ENCODE results near the gene RAPGEF2. TPM values are rescaled to one million over a fixed set of nuclear protein-coding genes. Genes with fewer than 3 reads are reported as not detected.

Gene RAPGEF2
- polyA plus RNA-seq, 1 donor (not counting 4 experiments of a cell fraction or from before 2014, with no cell fraction given), result 23.8 TPM

DNA sequence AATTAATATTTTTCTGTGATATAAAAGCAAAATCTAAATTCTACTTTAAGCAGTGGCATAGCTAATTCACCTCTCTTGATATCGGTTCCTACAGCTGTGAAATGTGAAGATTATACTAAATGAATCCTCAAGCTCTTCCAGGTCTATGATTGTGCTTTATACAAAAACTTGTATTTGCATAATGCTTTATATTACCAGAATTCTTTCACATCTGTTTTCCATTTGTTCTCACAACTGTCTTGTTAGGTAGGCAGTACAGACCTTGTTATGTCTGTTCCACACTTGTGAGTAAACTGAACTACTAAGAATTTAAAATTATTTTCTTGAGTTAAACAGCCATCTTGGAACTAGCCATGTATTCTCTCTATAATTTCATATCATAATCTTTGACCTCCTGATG is 184.9 kb downstream of the RAPGEF2 start:
- peaks cover 39% of the 10 kb centered on the region for H3K4me1 ChIP-seq (ENCODE audit: control insufficient read depth, extremely low read depth, insufficient read depth, low read length)
- DNase-seq (ENCODE audit: low read depth, low spot score), result no peak
- H3K9me3 ChIP-seq (ENCODE audit: control insufficient read depth, low read depth, low read length), result no peaks in the 10 kb centered on the region
- no peaks in the 10 kb centered on the region for H3K36me3 ChIP-seq (ENCODE audit: control insufficient read depth in 2 of 2, extremely low read depth in 1 of 2, insufficient read depth in 2 of 2, low read length in 2 of 2)
- H3K79me2 ChIP-seq (ENCODE audit: control insufficient read depth, insufficient read depth, low read length), result no peaks in the 10 kb centered on the region
- dilution Hi-C loops (cut with MboI; ENCODE audit: extremely low pct_ligation_motif_present, low sequenced_read_pairs), result no loop called here
- H2AFZ ChIP-seq (ENCODE audit: control insufficient read depth, low read length), result no peak overlapping the region
- no peak overlapping the region for H3K27ac ChIP-seq (ENCODE audit: control insufficient read depth, insufficient read depth, low read length)
- peak; percentile 13 for FAIRE-seq
- H4K20me1 ChIP-seq (ENCODE audit: control insufficient read depth, extremely low read depth, insufficient read depth, low read length), result no peaks in the 10 kb centered on the region
- H3K9me1 ChIP-seq (ENCODE audit: control insufficient read depth, extremely low read depth, insufficient read depth, low read length), result no peaks in the 10 kb centered on the region
- TF ChIP-seq EZH2 (IDR thresholded peaks at IDR 0.05; ENCODE audit: low read length), result no peak
- TF ChIP-seq, protein P1, sequence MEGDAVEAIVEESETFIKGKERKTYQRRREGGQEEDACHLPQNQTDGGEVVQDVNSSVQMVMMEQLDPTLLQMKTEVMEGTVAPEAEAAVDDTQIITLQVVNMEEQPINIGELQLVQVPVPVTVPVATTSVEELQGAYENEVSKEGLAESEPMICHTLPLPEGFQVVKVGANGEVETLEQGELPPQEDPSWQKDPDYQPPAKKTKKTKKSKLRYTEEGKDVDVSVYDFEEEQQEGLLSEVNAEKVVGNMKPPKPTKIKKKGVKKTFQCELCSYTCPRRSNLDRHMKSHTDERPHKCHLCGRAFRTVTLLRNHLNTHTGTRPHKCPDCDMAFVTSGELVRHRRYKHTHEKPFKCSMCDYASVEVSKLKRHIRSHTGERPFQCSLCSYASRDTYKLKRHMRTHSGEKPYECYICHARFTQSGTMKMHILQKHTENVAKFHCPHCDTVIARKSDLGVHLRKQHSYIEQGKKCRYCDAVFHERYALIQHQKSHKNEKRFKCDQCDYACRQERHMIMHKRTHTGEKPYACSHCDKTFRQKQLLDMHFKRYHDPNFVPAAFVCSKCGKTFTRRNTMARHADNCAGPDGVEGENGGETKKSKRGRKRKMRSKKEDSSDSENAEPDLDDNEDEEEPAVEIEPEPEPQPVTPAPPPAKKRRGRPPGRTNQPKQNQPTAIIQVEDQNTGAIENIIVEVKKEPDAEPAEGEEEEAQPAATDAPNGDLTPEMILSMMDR (optimal IDR thresholded peaks at IDR 0.05 in 1 of 3, IDR thresholded peaks at IDR 0.05 in 1 of 3, conservative IDR thresholded peaks at IDR 0.05 in 1 of 3; ENCODE audit: extremely low read depth in 1 of 3, insufficient read depth in 2 of 3, low read length in 3 of 3), result no peak
- no peak overlapping the region for H3K4me3 ChIP-seq (ENCODE audit: control insufficient read depth in 2 of 3, extremely low read depth in 1 of 3, insufficient read depth in 2 of 3, low read depth in 1 of 3, low read length in 3 of 3)
- H3K27me3 ChIP-seq (ENCODE audit: control insufficient read depth, extremely low read depth, insufficient read depth, low read length), result no peaks in the 10 kb centered on the region
- no peak overlapping the region for H3K9ac ChIP-seq (ENCODE audit: control insufficient read depth, extremely low read depth, insufficient read depth, low read length)
- H3K4me2 ChIP-seq (ENCODE audit: control insufficient read depth, extremely low read depth, insufficient read depth, low read depth, low read length), result no peak overlapping the region

DNA sequence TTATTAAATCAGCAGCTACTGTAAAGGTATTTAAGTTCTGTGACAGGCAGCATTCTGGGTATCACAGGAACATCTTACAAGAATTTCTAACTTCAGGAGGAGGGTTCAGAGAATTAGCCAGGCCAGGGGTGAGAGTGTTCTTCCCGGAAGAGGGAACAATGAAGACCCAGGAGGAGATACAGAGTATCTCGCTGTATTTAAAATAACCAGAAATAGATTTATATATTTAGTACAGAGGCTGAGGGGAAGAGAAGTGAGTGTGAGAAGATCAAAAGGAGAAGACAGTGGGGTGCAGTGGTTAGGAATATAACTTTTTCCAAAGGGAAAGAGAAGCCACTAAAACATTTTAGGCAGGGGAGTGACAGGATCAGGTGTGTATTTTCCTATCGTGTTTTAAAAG is 186.8 kb downstream of the RAPGEF2 start:
- no peaks in the 10 kb centered on the region for H3K36me3 ChIP-seq (ENCODE audit: control insufficient read depth in 2 of 2, extremely low read depth in 1 of 2, insufficient read depth in 2 of 2, low read length in 2 of 2)
- FAIRE-seq, result no peak
- DNase-seq (ENCODE audit: low read depth, low spot score), result no peak
- peaks cover 24% of the 10 kb centered on the region for H3K4me1 ChIP-seq (ENCODE audit: control insufficient read depth, extremely low read depth, insufficient read depth, low read length)
- no peaks in the 10 kb centered on the region for H3K9me3 ChIP-seq (ENCODE audit: control insufficient read depth, low read depth, low read length)
- no peak overlapping the region for H3K4me3 ChIP-seq (ENCODE audit: control insufficient read depth in 2 of 3, extremely low read depth in 1 of 3, insufficient read depth in 2 of 3, low read depth in 1 of 3, low read length in 3 of 3)
- H3K27ac ChIP-seq (ENCODE audit: control insufficient read depth, insufficient read depth, low read length), result no peak overlapping the region
- H3K27me3 ChIP-seq (ENCODE audit: control insufficient read depth, extremely low read depth, insufficient read depth, low read length), result no peaks in the 10 kb centered on the region
- H3K9ac ChIP-seq (ENCODE audit: control insufficient read depth, extremely low read depth, insufficient read depth, low read length), result no peak overlapping the region
- H4K20me1 ChIP-seq (ENCODE audit: control insufficient read depth, extremely low read depth, insufficient read depth, low read length), result no peaks in the 10 kb centered on the region
- H2AFZ ChIP-seq (ENCODE audit: control insufficient read depth, low read length), result no peak overlapping the region
- H3K9me1 ChIP-seq (ENCODE audit: control insufficient read depth, extremely low read depth, insufficient read depth, low read length), result no peaks in the 10 kb centered on the region
- no peaks in the 10 kb centered on the region for H3K79me2 ChIP-seq (ENCODE audit: control insufficient read depth, insufficient read depth, low read length)
- TF ChIP-seq, protein P1 (optimal IDR thresholded peaks at IDR 0.05 in 1 of 3, IDR thresholded peaks at IDR 0.05 in 1 of 3, conservative IDR thresholded peaks at IDR 0.05 in 1 of 3; ENCODE audit: extremely low read depth in 1 of 3, insufficient read depth in 2 of 3, low read length in 3 of 3), result no peak
- no peak for TF ChIP-seq EZH2 (IDR thresholded peaks at IDR 0.05; ENCODE audit: low read length)
- dilution Hi-C loops (cut with MboI; ENCODE audit: extremely low pct_ligation_motif_present, low sequenced_read_pairs), result no loop called here
- no peak overlapping the region for H3K4me2 ChIP-seq (ENCODE audit: control insufficient read depth, extremely low read depth, insufficient read depth, low read depth, low read length)

Data from keratinocyte (primary cell).